ENCODE results near the gene SP110.

The SP110 gene

GRCh38 chr2:230258483-230258882 is 38.7 kb upstream of the SP110 start:
- no peak overlapping the region for H3K4me3 ChIP-seq (ENCODE audit: low read depth, low read length)
- DNase-seq (ENCODE audit: low read depth): no peak
- TF ChIP-seq, protein P1, sequence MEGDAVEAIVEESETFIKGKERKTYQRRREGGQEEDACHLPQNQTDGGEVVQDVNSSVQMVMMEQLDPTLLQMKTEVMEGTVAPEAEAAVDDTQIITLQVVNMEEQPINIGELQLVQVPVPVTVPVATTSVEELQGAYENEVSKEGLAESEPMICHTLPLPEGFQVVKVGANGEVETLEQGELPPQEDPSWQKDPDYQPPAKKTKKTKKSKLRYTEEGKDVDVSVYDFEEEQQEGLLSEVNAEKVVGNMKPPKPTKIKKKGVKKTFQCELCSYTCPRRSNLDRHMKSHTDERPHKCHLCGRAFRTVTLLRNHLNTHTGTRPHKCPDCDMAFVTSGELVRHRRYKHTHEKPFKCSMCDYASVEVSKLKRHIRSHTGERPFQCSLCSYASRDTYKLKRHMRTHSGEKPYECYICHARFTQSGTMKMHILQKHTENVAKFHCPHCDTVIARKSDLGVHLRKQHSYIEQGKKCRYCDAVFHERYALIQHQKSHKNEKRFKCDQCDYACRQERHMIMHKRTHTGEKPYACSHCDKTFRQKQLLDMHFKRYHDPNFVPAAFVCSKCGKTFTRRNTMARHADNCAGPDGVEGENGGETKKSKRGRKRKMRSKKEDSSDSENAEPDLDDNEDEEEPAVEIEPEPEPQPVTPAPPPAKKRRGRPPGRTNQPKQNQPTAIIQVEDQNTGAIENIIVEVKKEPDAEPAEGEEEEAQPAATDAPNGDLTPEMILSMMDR (conservative IDR thresholded peaks at IDR 0.05; ENCODE audit: low read depth, low read length): no peak

- TF ChIP-seq, protein P1 (conservative IDR thresholded peaks at IDR 0.05; ENCODE audit: low read depth, low read length): no peak
- no peak for DNase-seq (ENCODE audit: low read depth)
- no peak overlapping the region for H3K4me3 ChIP-seq (ENCODE audit: low read depth, low read length)
These were observed 37.0 kb upstream of the SP110 start for GRCh38 chr2:230256733-230257332.

DNA sequence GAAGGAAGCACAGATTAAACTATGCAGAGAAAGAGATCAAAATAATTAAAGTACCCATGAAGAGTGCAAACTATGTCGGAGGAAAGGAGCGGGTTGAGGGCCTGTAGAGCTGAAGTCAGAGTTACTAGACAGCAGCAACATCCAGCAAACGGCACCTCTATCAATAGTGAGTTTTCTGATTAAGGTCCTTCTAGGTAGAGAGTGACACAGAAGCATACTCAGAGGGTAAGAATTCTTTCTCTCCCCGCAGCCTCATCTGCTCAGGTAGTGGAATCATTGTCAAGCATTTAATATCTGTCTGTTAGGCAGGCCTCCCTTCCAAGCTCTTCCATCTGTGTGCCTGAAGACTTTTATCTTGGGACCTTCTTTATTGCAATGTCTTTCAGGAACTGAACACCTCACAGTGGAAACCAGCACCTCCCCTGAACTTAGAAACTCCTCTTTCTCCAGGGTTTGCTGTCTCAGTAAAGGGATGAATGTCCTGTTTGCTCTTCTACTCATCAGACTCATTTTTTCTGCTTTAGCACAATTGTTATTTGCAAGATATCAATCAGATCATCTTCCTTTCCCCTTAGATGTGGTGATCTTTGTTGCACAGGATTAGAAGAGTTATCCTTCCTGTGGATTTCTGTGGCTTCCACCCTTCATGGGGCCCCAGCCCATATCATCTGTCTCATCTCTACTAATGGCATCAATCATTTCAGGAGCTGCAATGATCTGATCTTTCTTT is 34.5 kb upstream of the SP110 start:
- no peak overlapping the region for H3K4me3 ChIP-seq (ENCODE audit: low read depth, low read length)
- no peak for DNase-seq (ENCODE audit: low read depth)
- TF ChIP-seq, protein P1 (conservative IDR thresholded peaks at IDR 0.05; ENCODE audit: low read depth, low read length): no peak

GRCh38 chr2:230250231-230250630 is 30.4 kb upstream of the SP110 start:
- no peak for DNase-seq (ENCODE audit: low read depth)
- TF ChIP-seq, protein P1 (conservative IDR thresholded peaks at IDR 0.05; ENCODE audit: low read depth, low read length): no peak
- no peak overlapping the region for H3K4me3 ChIP-seq (ENCODE audit: low read depth, low read length)

- no peak overlapping the region for H3K4me3 ChIP-seq (ENCODE audit: low read depth, low read length)
- TF ChIP-seq, protein P1 (conservative IDR thresholded peaks at IDR 0.05; ENCODE audit: low read depth, low read length): no peak
- no peak for DNase-seq (ENCODE audit: low read depth)
These were observed 26.4 kb upstream of the SP110 start for GRCh38 chr2:230246206-230246605.

GRCh38 chr2:230244211-230244610 is 24.4 kb upstream of the SP110 start:
- TF ChIP-seq, protein P1 (conservative IDR thresholded peaks at IDR 0.05; ENCODE audit: low read depth, low read length): no peak
- no peak overlapping the region for H3K4me3 ChIP-seq (ENCODE audit: low read depth, low read length)
- peak; percentile 34 for DNase-seq (ENCODE audit: low read depth)

- TF ChIP-seq, protein P1 (conservative IDR thresholded peaks at IDR 0.05; ENCODE audit: low read depth, low read length): no peak
- H3K4me3 ChIP-seq (ENCODE audit: low read depth, low read length): no peak overlapping the region
- peak; percentile 39 for DNase-seq (ENCODE audit: low read depth)
These were observed 15.1 kb upstream of the SP110 start for GRCh38 chr2:230234845-230235244.

All from choroid plexus epithelial cell (primary cell).